GM23248 (cell line): ENCODE measurements around the gene TSEN54. TPM values are rescaled to one million over a fixed set of nuclear protein-coding genes. Genes with fewer than 3 reads are reported as not detected.

ENCODE experiments used
- DNase-seq: peaks from one replicate; pipeline ENCODE4 v3.0.0-alpha.2; 2015
- H2AFZ ChIP-seq: fragments of 200-600 bp; sonication (generic); 2 replicates; pipeline ENCODE4 v1.6.1; 2016; ENCODE audit warnings: antibody characterized with exemption
- H3F3A ChIP-seq: fragments of 200-600 bp; sonication (generic); 2 replicates; pipeline ENCODE4 v1.6.1; 2016; ENCODE audit warnings: mild to moderate bottlenecking, antibody characterized with exemption, mixed run types; ENCODE audit not compliant: insufficient read depth
- H3K27ac ChIP-seq: fragments of 200-600 bp; sonication (generic); 2 replicates; pipeline ENCODE4 v1.5.1; 2016; ENCODE audit warnings: mild to moderate bottlenecking
- H3K27me3 ChIP-seq: fragments of 200-600 bp; sonication (generic); replicated peaks from 2 replicates; pipeline ENCODE4 v1.6.1; 2016; ENCODE audit warnings: mild to moderate bottlenecking; ENCODE audit not compliant: insufficient read depth
- H3K36me3 ChIP-seq: fragments of 200-600 bp; sonication (generic); 2 replicates; pipeline ENCODE4 v1.6.1; 2016; ENCODE audit warnings: low read depth, mild to moderate bottlenecking
- H3K4me1 ChIP-seq: fragments of 200-600 bp; sonication (generic); 2 replicates; pipeline ENCODE4 v1.6.1; 2016; ENCODE audit warnings: mild to moderate bottlenecking; ENCODE audit not compliant: insufficient read depth
- H3K4me2 ChIP-seq: fragments of 200-600 bp; sonication (generic); one replicate; pipeline ENCODE4 v1.6.1; 2016; ENCODE audit warnings: mild to moderate bottlenecking; ENCODE audit not compliant: unreplicated experiment
- H3K4me3 ChIP-seq: fragments of 200-600 bp; sonication (generic); 2 replicates; pipeline ENCODE4 v1.5.1; 2016; ENCODE audit warnings: mild to moderate bottlenecking
- H3K79me2 ChIP-seq: fragments of 200-600 bp; sonication (generic); 2 replicates; pipeline ENCODE4 v1.6.1; 2016; ENCODE audit warnings: mild to moderate bottlenecking; ENCODE audit not compliant: insufficient read depth
- H3K9ac ChIP-seq: fragments of 200-600 bp; sonication (generic); 2 replicates; pipeline ENCODE4 v1.6.1; 2016; ENCODE audit warnings: mild to moderate bottlenecking
- H3K9me2 ChIP-seq: fragments of 200-600 bp; sonication (generic); 2 replicates; pipeline ENCODE4 v1.6.1; 2016; ENCODE audit warnings: mixed run types, mild to moderate bottlenecking, moderate library complexity; ENCODE audit not compliant: insufficient read depth
- H3K9me3 ChIP-seq: fragments of 200-600 bp; sonication (generic); one replicate; pipeline ENCODE4 v1.6.1; 2017; ENCODE audit warnings: low read depth
- H4K20me1 ChIP-seq: fragments of 200-600 bp; sonication (generic); 2 replicates; pipeline ENCODE4 v1.6.0; 2016; ENCODE audit not compliant: insufficient read depth
- EZH2 ChIP-seq: fragments of 200-600 bp; sonication (generic); IDR thresholded peaks from 2 replicates; pipeline ENCODE4 v1.6.1; 2018; ENCODE audit warnings: antibody characterized with exemption, mild to moderate bottlenecking; ENCODE audit not compliant: insufficient read depth, poor library complexity, severe bottlenecking
- EZH2phosphoT487 ChIP-seq: fragments of 200-600 bp; sonication (generic); IDR thresholded peaks from 2 replicates; pipeline ENCODE4 v1.6.1; 2018; ENCODE audit warnings: antibody characterized with exemption, moderate library complexity, mild to moderate bottlenecking, low read depth; ENCODE audit not compliant: insufficient read depth
- WGBS, 2 experiments: methylation state at CpG; one replicate each; pipeline ENCODE4 v1.1.6; 2015 to 2017; ENCODE audit warnings: low lambda C conversion rate in 2 of 2, low coverage in 1 of 2; ENCODE audit errors: missing lambda C conversion rate in 2 of 2; 5-methylcytosine and 5-hydroxymethylcytosine counted together
- in situ Hi-C: fragments of 300-500 bp; cut with MboI; formaldehyde crosslinking; loops from 2 replicates; pipeline ENCODE4 v1.15.0; 2020
- polyA plus RNA-seq: library from polyadenylated mRNA; unstranded; fragments of >200 nt; fragmentation: Nextera tagmentation; extraction: Ambion mirVana; gene quantifications from 2 replicates; pipeline ENCODE4 v1.2.1, GENCODE V29; 2016
- total RNA-seq: library from RNA; depleted of rRNA; stranded (reverse); fragments of >200 nt; shearing (Covaris generic); gene quantifications from 2 replicates; pipeline ENCODE4 v1.2.3, GENCODE V29; 2014

The TSEN54 gene
- total and polyA plus RNA-seq, 2 experiments from 2014 or later: 9.8 to 10.7 TPM

DNA sequence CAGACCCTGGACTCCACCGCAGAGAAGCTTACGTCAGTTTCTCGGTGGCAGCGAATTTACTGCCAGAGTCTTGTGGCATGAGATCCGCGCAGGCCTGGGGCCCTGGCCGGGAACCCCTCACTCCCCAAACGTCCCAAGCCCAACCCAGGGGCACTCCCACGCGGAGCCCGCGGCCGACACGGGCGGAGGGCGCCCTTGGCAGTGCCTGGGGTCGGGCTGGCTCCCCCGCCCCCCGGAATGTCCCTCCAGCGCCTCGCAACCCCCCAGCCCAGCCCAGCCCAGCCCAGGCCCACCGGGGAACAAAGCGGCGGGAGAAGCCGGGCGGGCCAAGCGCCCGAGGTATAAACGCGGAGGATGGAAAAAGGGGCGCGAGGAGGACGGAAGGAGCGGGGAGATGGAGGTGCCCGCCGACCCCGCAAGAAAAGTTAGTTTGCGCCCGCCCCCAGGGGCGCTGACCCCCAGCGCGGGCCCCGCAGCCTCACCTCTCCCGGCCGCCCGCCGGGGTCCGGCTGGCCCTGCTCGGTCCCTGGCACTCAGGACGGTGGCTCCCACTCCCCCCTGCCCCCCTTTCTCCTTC lies 1.3 kb upstream of the TSEN54 start:
- peak overlapping the region; percentile 72 for H3K9ac ChIP-seq
- in situ Hi-C loops: loop anchor here (10.0 kb wide), 1 partner anchor 90 kb away; no protein-coding TSS in a partner anchor
- H2AFZ ChIP-seq: peak overlapping the region; percentile 96
- no peak for TF ChIP-seq EZH2phosphoT487
- TF ChIP-seq EZH2: no peak
- H3K4me2 ChIP-seq: peak overlapping the region; percentile 90
- 0 out of 2 replicates have a peak, but pooled peaks cover 4% of the 10 kb centered on the region for H3K79me2 ChIP-seq
- H4K20me1 ChIP-seq: no peaks in the 10 kb centered on the region
- H3F3A ChIP-seq: no peaks in the 10 kb centered on the region
- no peaks in the 10 kb centered on the region for H3K36me3 ChIP-seq
- 0 to 1% methylated on average over 8 to 47 of the region's 50 CpGs for WGBS, 2 experiments
- H3K9me3 ChIP-seq: no peaks in the 10 kb centered on the region
- peak; percentile 43 for DNase-seq
- peak overlapping the region; percentile 76 for H3K4me3 ChIP-seq
- no peak overlapping the region for H3K27ac ChIP-seq
- no peaks in the 10 kb centered on the region for H3K4me1 ChIP-seq
- no peaks in the 10 kb centered on the region for H3K27me3 ChIP-seq
- H3K9me2 ChIP-seq: no peaks in the 10 kb centered on the region

DNA sequence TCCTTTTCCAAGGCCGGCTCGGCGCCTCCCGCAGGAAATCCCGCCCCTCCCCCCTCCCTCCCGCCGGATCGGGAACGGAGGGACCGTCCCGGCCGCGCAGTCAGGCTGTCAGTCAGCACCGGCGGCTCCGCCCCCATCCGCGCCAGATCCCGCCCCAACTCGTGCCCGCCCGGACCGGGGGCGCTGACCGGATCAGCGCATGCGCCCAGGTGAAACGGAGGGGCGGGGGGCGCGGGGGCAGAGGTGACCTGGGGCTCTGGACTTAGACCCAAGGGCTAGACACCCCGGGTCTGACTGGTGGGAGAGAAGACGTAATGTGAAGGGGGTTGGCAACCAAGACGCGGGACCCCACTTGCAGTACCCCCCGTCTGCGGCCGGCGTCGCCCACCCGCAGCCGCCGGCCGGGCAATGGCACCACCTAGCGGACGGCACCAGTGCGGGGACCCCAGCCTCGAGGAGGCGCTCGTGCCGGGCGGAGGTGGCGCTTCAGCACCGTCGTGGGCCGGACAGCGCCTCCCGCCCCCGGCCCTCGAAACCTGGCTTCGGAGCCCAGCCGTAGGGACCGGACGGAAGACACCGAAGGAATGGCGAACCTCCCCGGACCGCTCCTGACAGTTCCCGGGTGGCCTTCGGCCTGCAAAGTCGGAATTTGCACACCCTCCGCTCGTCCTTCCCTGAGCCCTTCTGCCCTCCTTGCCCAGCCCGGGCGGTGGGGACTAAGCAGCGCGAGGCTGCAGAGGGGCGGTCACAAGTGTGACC lies 653 bp upstream of the TSEN54 start, which contains the start of gene CASKIN2:
Gene CASKIN2, minus strand, starts transcription at position 42 of the 759 bp plus-strand sequence. CDS start 1,733 bp downstream, outside the sequence.
- peak within 1 kb of the TSS; percentile 96 for H2AFZ ChIP-seq
- WGBS, 2 experiments: 1 to 2% methylated on average over 38 to 64 of the region's 78 CpGs
- H3K9ac ChIP-seq: peak within 1 kb of the TSS; percentile 72
- peak within 1 kb of the TSS; percentile 76 for H3K4me3 ChIP-seq
- TF ChIP-seq EZH2 (no peak), EZH2phosphoT487 (no peak)
- 0 out of 2 replicates have a peak, but pooled peaks cover 4% of the 10 kb centered on the region for H3K79me2 ChIP-seq
- in situ Hi-C loops: loop anchor here (10.0 kb wide), 1 partner anchor 91 kb away; no protein-coding TSS in a partner anchor
- H4K20me1 ChIP-seq: no peaks in the 10 kb centered on the region
- peak within 1 kb of the TSS; percentile 90 for H3K4me2 ChIP-seq
- H3K27me3 ChIP-seq: no peaks in the 10 kb centered on the region
- no peaks in the 10 kb centered on the region for H3K9me3 ChIP-seq
- no peaks in the 10 kb centered on the region for H3F3A ChIP-seq
- H3K9me2 ChIP-seq: no peaks in the 10 kb centered on the region
- no peaks in the 10 kb centered on the region for H3K36me3 ChIP-seq
- no peak within 1 kb of the TSS for H3K27ac ChIP-seq
- peak; percentile 91 for DNase-seq
- H3K4me1 ChIP-seq: no peaks in the 10 kb centered on the region

- Histone ChIP-seq H3K9me2 (no peaks in the 10 kb centered on the region), H3K79me2 (0 out of 2 replicates have a peak, but pooled peaks cover 4% of the 10 kb centered on the region), H3K27me3 (no peaks in the 10 kb centered on the region), H3K9ac (peak overlapping the region; percentile 55), H3F3A (no peaks in the 10 kb centered on the region), H3K36me3 (no peaks in the 10 kb centered on the region), H4K20me1 (no peaks in the 10 kb centered on the region), H3K27ac (no peak overlapping the region), H3K9me3 (no peaks in the 10 kb centered on the region), H2AFZ (peak overlapping the region; percentile 73), H3K4me2 (peak overlapping the region; percentile 54), H3K4me1 (no peaks in the 10 kb centered on the region), H3K4me3 (peak overlapping the region; percentile 76)
- no peak for TF ChIP-seq EZH2
- TF ChIP-seq EZH2phosphoT487: no peak
- 0 to 1% methylated on average over 31 to 41 of the region's 65 CpGs for WGBS, 2 experiments
- DNase-seq: peak; percentile 67
- in situ Hi-C loops: loop anchor here (10.0 kb wide), 1 partner anchor 92 kb away; no protein-coding TSS in a partner anchor
These were observed 430 bp downstream of the TSEN54 start for GRCh38 chr17:75516619-75517296.

DNA sequence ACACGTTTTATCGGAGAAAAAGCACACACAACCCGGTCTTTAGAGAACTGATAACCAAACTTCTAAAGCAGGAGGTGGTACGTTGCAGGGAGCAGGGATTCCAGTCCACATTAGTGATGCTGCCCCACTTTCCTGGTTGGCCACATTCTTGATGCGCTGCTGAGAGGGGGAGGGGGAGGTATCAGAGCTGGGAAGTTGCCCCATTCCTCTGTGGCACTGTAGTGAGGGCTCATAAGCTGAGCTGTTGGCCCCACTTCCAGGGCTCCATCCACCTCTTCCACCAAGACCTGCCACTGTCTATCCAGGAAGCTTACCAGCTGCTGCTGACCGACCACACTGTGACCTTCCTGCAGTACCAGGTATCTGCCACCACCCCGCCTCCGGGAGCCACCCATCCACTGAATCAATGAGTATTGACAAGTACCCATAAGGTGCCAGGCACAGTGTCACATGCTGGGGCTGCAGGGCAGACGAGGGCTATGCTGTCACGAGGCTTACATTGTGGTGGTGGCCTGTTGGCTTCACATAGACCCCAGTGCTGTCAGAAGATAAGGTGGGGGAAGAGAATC lies 1.1 kb downstream of the TSEN54 start:
- Histone ChIP-seq H4K20me1 (no peaks in the 10 kb centered on the region), H3K4me2 (peak overlapping the region; percentile 54), H3K9ac (peak overlapping the region; percentile 55), H3K36me3 (no peaks in the 10 kb centered on the region), H3K9me2 (no peaks in the 10 kb centered on the region), H3K4me1 (no peaks in the 10 kb centered on the region), H2AFZ (peak overlapping the region; percentile 73), H3K27ac (no peak overlapping the region), H3K27me3 (no peaks in the 10 kb centered on the region), H3K4me3 (peak overlapping the region; percentile 76), H3K9me3 (no peaks in the 10 kb centered on the region), H3F3A (no peaks in the 10 kb centered on the region), H3K79me2 (0 out of 2 replicates have a peak, but pooled peaks cover 4% of the 10 kb centered on the region)
- DNase-seq: no peak
- WGBS, 2 experiments: 53 to 58% methylated on average over 10 of the region's 10 CpGs
- TF ChIP-seq EZH2phosphoT487 (no peak), EZH2 (no peak)
- in situ Hi-C loops: loop anchor here (10.0 kb wide), 1 partner anchor 93 kb away; no protein-coding TSS in a partner anchor
